IMR-90 (cell line): ENCODE data around the gene PARP1. TPM values are rescaled to one million over a fixed set of nuclear protein-coding genes. Genes with fewer than 3 reads are reported as not detected.

Experiments used
- ATAC-seq: fragments of 200-7000 bp; cut with Tn5 transposase; 2 replicates; pipeline ENCODE4 v1.9.1; 2020; ENCODE audit warnings: low read depth, mild to moderate bottlenecking, moderate library complexity
- BruUV-seq: library from RNA; stranded (reverse); fragments of 400-500 nt; replicated peaks from 2 replicates; lab custom pipeline; 2021; lab: Mats Ljungman, UMichigan
- CTCF ChIA-PET: fragments of 300-600 bp; formaldehyde crosslinking; extraction: SDS; loops from one replicate; lab custom pipeline; 2021; ENCODE audit warnings: antibody characterized with exemption; lab: Yijun Ruan, JAX
- POLR2A ChIA-PET: fragments of 300-600 bp; sonication (Branson Sonifier 250); formaldehyde crosslinking; loops from one replicate; lab custom pipeline; 2022; ENCODE audit warnings: antibody characterized with exemption; ENCODE audit not compliant: unreplicated experiment; lab: Charles Lee
- DNase-seq: peaks from one replicate; pipeline ENCODE4 v3.0.0; 2013
- H2AFZ ChIP-seq: replicated peaks from 2 replicates; pipeline ENCODE3; 2013; ENCODE audit warnings: low read length, mild to moderate bottlenecking; ENCODE audit not compliant: poor library complexity
- H2AK5ac ChIP-seq: 2 replicates; pipeline ENCODE4 v1.6.1; 2013; ENCODE audit warnings: low read depth, low read length, inconsistent platforms
- H2AK9ac ChIP-seq: replicated peaks from 2 replicates; pipeline ENCODE3; 2013; ENCODE audit warnings: mild to moderate bottlenecking, low read depth, low read length, moderate library complexity; ENCODE audit not compliant: poor library complexity
- H2BK120ac ChIP-seq: 2 replicates; pipeline ENCODE4 v1.6.1; 2013; ENCODE audit warnings: low read depth, low read length, inconsistent platforms
- H2BK15ac ChIP-seq: 3 replicates; pipeline ENCODE4 v1.6.1; 2013; ENCODE audit warnings: low read depth, low read length, inconsistent platforms
- H2BK20ac ChIP-seq: 2 replicates; pipeline ENCODE4 v1.6.1; 2013; ENCODE audit warnings: low read depth, mild to moderate bottlenecking, inconsistent platforms, low read length, moderate library complexity
- H2BK5ac ChIP-seq: 2 replicates; pipeline ENCODE4 v1.6.1; 2013; ENCODE audit warnings: mild to moderate bottlenecking, low read depth, low read length, inconsistent platforms; ENCODE audit not compliant: poor library complexity, severe bottlenecking
- H3K14ac ChIP-seq: replicated peaks from 2 replicates; pipeline ENCODE4 v1.6.1; 2013; ENCODE audit warnings: low read depth, low read length, inconsistent platforms
- H3K18ac ChIP-seq: 2 replicates; pipeline ENCODE4 v1.6.1; 2013; ENCODE audit warnings: low read depth, low read length, control low read depth
- H3K23ac ChIP-seq: 2 replicates; pipeline ENCODE4 v1.6.1; 2013; ENCODE audit warnings: low read depth, low read length, inconsistent platforms
- H3K27ac ChIP-seq: 2 replicates; pipeline ENCODE4 v1.5.1; 2013; ENCODE audit warnings: mild to moderate bottlenecking, control low read depth, low read length; ENCODE audit not compliant: insufficient read depth
- H3K27me3 ChIP-seq: 2 replicates; pipeline ENCODE4 v1.6.1; 2013; ENCODE audit warnings: low read length; ENCODE audit not compliant: control insufficient read depth, insufficient read depth
- H3K36me3 ChIP-seq: 2 replicates; pipeline ENCODE4 v1.6.1; 2013; ENCODE audit warnings: low read length, mixed read lengths; ENCODE audit not compliant: control insufficient read depth, insufficient read depth
- H3K4ac ChIP-seq: 2 replicates; pipeline ENCODE4 v1.6.1; 2013; ENCODE audit warnings: low read depth, low read length, inconsistent platforms
- H3K4me1 ChIP-seq: 2 replicates; pipeline ENCODE4 v1.6.1; 2013; ENCODE audit warnings: low read length, mixed read lengths; ENCODE audit not compliant: control insufficient read depth, insufficient read depth
- H3K4me2 ChIP-seq: 2 replicates; pipeline ENCODE4 v1.6.1; 2013; ENCODE audit warnings: low read depth, mild to moderate bottlenecking, control low read depth, low read length, moderate library complexity
- H3K4me3 ChIP-seq: 2 replicates; pipeline ENCODE4 v1.5.1; 2013; ENCODE audit warnings: low read depth, mild to moderate bottlenecking, control low read depth, low read length, moderate library complexity; ENCODE audit not compliant: insufficient read depth
- H3K56ac ChIP-seq: 2 replicates; pipeline ENCODE4 v1.6.1; 2013; ENCODE audit warnings: low read length, inconsistent platforms; ENCODE audit not compliant: insufficient read depth; ENCODE audit errors: extremely low read depth
- H3K79me1 ChIP-seq, 2 experiments: 2 replicates each; pipeline ENCODE4 v1.6.1; 2013; ENCODE audit warnings: low read length in 2 of 2, inconsistent platforms in 1 of 2, low read depth in 1 of 2
- H3K9ac ChIP-seq: 2 replicates; pipeline ENCODE4 v1.6.1; 2013; ENCODE audit warnings: low read depth, low read length, control low read depth
- H3K9me1 ChIP-seq: 2 replicates; pipeline ENCODE4 v1.6.1; 2013; ENCODE audit warnings: low read length, inconsistent platforms; ENCODE audit not compliant: insufficient read depth
- H3K9me3 ChIP-seq: 2 replicates; pipeline ENCODE4 v1.6.1; 2013; ENCODE audit warnings: low read length; ENCODE audit not compliant: control insufficient read depth, insufficient read depth
- H4K20me1 ChIP-seq: 2 replicates; pipeline ENCODE4 v1.6.1; 2013; ENCODE audit warnings: low read length, inconsistent platforms; ENCODE audit not compliant: insufficient read depth
- H4K5ac ChIP-seq: 2 replicates; pipeline ENCODE4 v1.6.1; 2013; ENCODE audit warnings: mild to moderate bottlenecking, low read depth, low read length, control low read depth
- H4K8ac ChIP-seq, 2 experiments: 2 replicates each; pipeline ENCODE4 v1.6.1; 2013; ENCODE audit warnings: low read depth in 2 of 2, low read length in 2 of 2, control low read depth in 1 of 2, inconsistent platforms in 1 of 2
- H4K91ac ChIP-seq: 2 replicates; pipeline ENCODE4 v1.6.1; 2013; ENCODE audit warnings: low read depth, low read length, inconsistent platforms; ENCODE audit not compliant: insufficient read depth
- CEBPB ChIP-seq: IDR thresholded peaks from 2 replicates; pipeline ENCODE4 v1.6.1; 2012; ENCODE audit warnings: low read depth, low read length, improper control_type of control experiment
- CHD1 ChIP-seq: IDR thresholded peaks from 2 replicates; pipeline ENCODE4 v1.6.1; 2012; ENCODE audit warnings: low read depth, low read length, improper control_type of control experiment
- CTCF ChIP-seq: conservative IDR thresholded peaks from 2 replicates; pipeline ENCODE4 v1.5.1; 2012; ENCODE audit warnings: mild to moderate bottlenecking, low read depth, low read length, improper control_type of control experiment
- ELK1 ChIP-seq: fragments of 150-350 bp; IDR thresholded peaks from 2 replicates; pipeline ENCODE4 v1.6.1; 2016; ENCODE audit warnings: low read depth, mild to moderate bottlenecking, low read length, moderate library complexity, borderline replicate concordance
- MAFK ChIP-seq: IDR thresholded peaks from 2 replicates; pipeline ENCODE4 v1.6.1; 2012; ENCODE audit warnings: low read depth, low read length, improper control_type of control experiment
- MAZ ChIP-seq: IDR thresholded peaks from 2 replicates; pipeline ENCODE4 v1.6.1; 2012; ENCODE audit warnings: low read depth, mild to moderate bottlenecking, low read length, improper control_type of control experiment, moderate library complexity, borderline replicate concordance
- MXI1 ChIP-seq: IDR thresholded peaks from 2 replicates; pipeline ENCODE4 v1.6.1; 2012; ENCODE audit warnings: low read depth, mild to moderate bottlenecking, low read length, moderate library complexity, borderline replicate concordance
- POLR2A ChIP-seq: IDR thresholded peaks from 2 replicates; pipeline ENCODE4 v1.6.1; 2012; ENCODE audit warnings: mild to moderate bottlenecking, low read depth, low read length
- RAD21 ChIP-seq: IDR thresholded peaks from 2 replicates; pipeline ENCODE4 v1.6.1; 2012; ENCODE audit warnings: low read length, improper control_type of control experiment
- RCOR1 ChIP-seq: IDR thresholded peaks from 2 replicates; pipeline ENCODE4 v1.6.1; 2012; ENCODE audit warnings: mild to moderate bottlenecking, low read length, improper control_type of control experiment; ENCODE audit not compliant: insufficient replicate concordance
- RFX5 ChIP-seq: IDR thresholded peaks from 2 replicates; pipeline ENCODE4 v1.8.0; 2012; ENCODE audit warnings: low read depth, mild to moderate bottlenecking, low read length, moderate library complexity
- SMC3 ChIP-seq: fragments of 150-350 bp; IDR thresholded peaks from 2 replicates; pipeline ENCODE4 v1.6.1; 2016; ENCODE audit warnings: low read depth, mild to moderate bottlenecking, antibody characterized with exemption, low read length, moderate library complexity
- USF2 ChIP-seq: fragments of 150-350 bp; IDR thresholded peaks from 2 replicates; pipeline ENCODE4 v1.6.1; 2017; ENCODE audit warnings: mild to moderate bottlenecking, antibody characterized with exemption, low read length, low read depth
- WGBS, 2 experiments: methylation state at CpG; one replicate each; pipeline versions ENCODE4 v1.1.5 to v1.1.7; 2013; ENCODE audit warnings: missing lambda C conversion rate in 2 of 2; ENCODE audit not compliant: insufficient read length in 1 of 2; ENCODE audit errors: extremely low coverage in 2 of 2; 5-methylcytosine and 5-hydroxymethylcytosine counted together
- dilution Hi-C: fragments of 300-500 bp; cut with HindIII; formaldehyde crosslinking; loops from one replicate; pipeline ENCODE4 v1.14.3; 2018; ENCODE audit warnings: low sequenced_read_pairs; ENCODE audit not compliant: unreplicated experiment
- in situ Hi-C: fragments of 300-500 bp; cut with MboI; formaldehyde crosslinking; loops from 3 replicates; pipeline ENCODE4 v1.14.3; 2019; ENCODE audit warnings: low sequenced_read_pairs, inconsistent platforms, mixed read lengths
- intact Hi-C: fragments of 100-400 bp; cut with micrococcal nuclease; formaldehyde crosslinking; loops from 2 replicates; pipeline ENCODE4 v1.10.0; 2022
- polyA plus RNA-seq, 3 experiments: library from polyadenylated mRNA; depleted of rRNA; stranded (reverse); fragments of >200 nt; gene quantifications; 2 replicates each; pipeline ENCODE4 v1.2.3, GENCODE V29; 2012; ENCODE audit warnings: low replicate concordance in 1 of 3
- total RNA-seq: library from RNA; depleted of rRNA; stranded (reverse); fragments of >200 nt; gene quantifications from 2 replicates; pipeline ENCODE4 v1.2.3, GENCODE V29; 2012

Gene PARP1
- total and polyA plus RNA-seq, 2 of the 4 experiments (the other 2 are of a cell fraction) = 86.5 to 105 TPM

GRCh38 chr1:226404063-226404903, 3.6 kb downstream of the PARP1 start:
- Histone ChIP-seq H3K27me3 (no peaks in the 10 kb centered on the region), H2AFZ (no peak overlapping the region), H2AK5ac (peak overlapping the region; percentile 1; the same call in 1 of the 2 replicates), H2BK15ac (no peak overlapping the region), H2BK20ac (no peak overlapping the region), H3K18ac (no peak overlapping the region), H3K9ac (no peak overlapping the region), H3K9me3 (no peaks in the 10 kb centered on the region), H4K5ac (peak overlapping the region; percentile 26; the same call in 1 of the 2 replicates), H3K79me1 (peaks cover 44 to 65% of the 10 kb centered on the region in 2 experiments), H4K20me1 (peaks cover 33% of the 10 kb centered on the region), H3K56ac (no peak overlapping the region), H3K4me1 (peaks cover 21% of the 10 kb centered on the region), H3K27ac (0 out of 2 replicates have a peak overlapping the region, but pooled peaks have one; percentile 11), H2BK5ac (no peak overlapping the region), H4K91ac (peak overlapping the region; percentile 13), H3K14ac (0 out of 2 replicates have a peak overlapping the region, but pooled peaks have one; percentile 40), H2BK120ac (no peak overlapping the region), H3K4me3 (no peak overlapping the region), H3K9me1 (peaks cover 32% of the 10 kb centered on the region), H3K4me2 (no peak overlapping the region; the same call in 1 of the 2 replicates), H3K23ac (peak overlapping the region; percentile 50; the same call in 1 of the 2 replicates), H4K8ac (no peak overlapping the region; a peak in 1 of 4 replicates), H3K36me3 (peaks cover 24% of the 10 kb centered on the region), H2AK9ac (no peak overlapping the region), H3K4ac (0 out of 2 replicates have a peak overlapping the region, but pooled peaks have one; percentile 24)
- dilution Hi-C loops = no loop called here
- no TSS peak for BruUV-seq
- DNase-seq (peak; percentile 68), ATAC-seq (peak; percentile 28)
- in situ Hi-C loops = no loop called here
- intact Hi-C loops = no loop called here
- CTCF ChIA-PET = interaction anchor here (0.5 kb wide), 1 partner anchor 14 kb away, joined by 4 read pairs; no protein-coding TSS in a partner anchor
- 56% methylated on average over 2 of the region's 5 CpGs; no CpG with 5 or more reads in 1 of the 2 experiments for WGBS, 2 experiments
- POLR2A ChIA-PET = no interaction called here
- TF ChIP-seq MXI1 = no peak
- no peak for TF ChIP-seq CTCF
- no peak for TF ChIP-seq USF2
- TF ChIP-seq CEBPB = no peak
- no peak for TF ChIP-seq RCOR1
- no peak for TF ChIP-seq CHD1
- no peak for TF ChIP-seq POLR2A
- no peak for TF ChIP-seq RFX5
- TF ChIP-seq ELK1 = no peak
- no peak for TF ChIP-seq MAFK
- no peak for TF ChIP-seq SMC3
- no peak for TF ChIP-seq RAD21
- TF ChIP-seq MAZ = no peak
